ENCODE measurements around the gene PIK3CB.
A peak's percentile ranks its signal among the peaks of the same experiment; 100 is the strongest.
"Not testable (repeated sequence)": the region's sequence is repeated elsewhere in the genome, so short reads cannot be mapped to it uniquely, and the experiment has no call there.

PIK3CB gene

DNA sequence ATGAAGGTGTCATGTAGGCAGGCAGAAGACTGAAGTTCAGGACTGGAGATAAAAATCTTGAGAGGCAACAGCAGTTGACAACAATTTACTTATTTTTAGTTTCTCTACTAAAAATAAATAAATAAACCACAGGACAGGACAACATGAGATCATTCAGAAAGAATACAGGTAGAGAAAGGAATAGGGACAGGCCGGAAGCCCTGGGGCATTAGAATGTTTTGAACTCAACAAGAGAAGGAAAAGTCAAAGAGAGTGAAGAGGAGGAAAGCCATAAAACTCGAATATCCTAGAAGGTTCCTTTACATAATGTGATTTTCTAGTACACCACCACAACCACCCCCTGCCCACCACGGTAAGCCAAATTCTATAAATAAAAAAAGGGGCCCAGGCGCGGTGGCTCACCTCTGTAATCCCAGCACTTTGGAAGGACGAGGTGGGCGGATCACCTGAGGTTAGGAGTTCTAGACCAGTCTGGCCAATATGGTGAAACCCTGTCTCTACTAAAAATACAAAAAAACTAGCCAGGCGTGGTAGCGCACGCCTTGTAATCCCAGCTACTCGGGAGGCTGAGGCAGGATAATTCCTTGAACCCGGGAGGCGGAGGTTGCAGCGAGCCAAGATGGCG lies 4.7 kb downstream of the PIK3CB start:
- no peak overlapping the region for H3K27ac ChIP-seq
- TF ChIP-seq CTCF (IDR thresholded peaks at IDR 0.05) (no peak), ZFX (IDR thresholded peaks at IDR 0.05; ENCODE audit: borderline replicate concordance) (no peak)

GRCh38 chr3:138829097-138829496 lies 5.6 kb downstream of the PIK3CB start:
- TF ChIP-seq CTCF (IDR thresholded peaks at IDR 0.05) (no peak), ZFX (IDR thresholded peaks at IDR 0.05; ENCODE audit: borderline replicate concordance) (no peak)
- no peak overlapping the region for H3K27ac ChIP-seq

DNA sequence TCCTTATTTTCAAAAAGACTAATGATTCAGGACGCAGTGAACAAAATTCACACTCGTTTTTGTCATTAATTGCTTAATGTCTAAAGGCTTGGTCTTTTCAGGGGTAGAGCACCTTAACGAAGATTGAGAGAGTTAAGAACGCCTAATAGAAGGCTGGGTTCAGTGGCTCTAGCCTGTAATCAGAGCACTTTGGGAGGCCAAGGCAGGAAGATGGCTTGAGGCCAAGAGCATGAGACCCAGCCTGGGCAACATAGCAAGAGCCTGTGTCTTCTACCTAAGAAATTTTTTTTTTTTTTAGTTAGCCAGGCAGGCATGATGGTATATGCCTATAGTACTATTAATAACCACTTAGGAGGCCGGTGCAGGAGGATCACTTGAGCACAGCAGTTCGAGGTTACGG lies 7.5 kb downstream of the PIK3CB start:
- H3K27ac ChIP-seq = no peak overlapping the region
- TF ChIP-seq CTCF (IDR thresholded peaks at IDR 0.05) (no peak), ZFX (IDR thresholded peaks at IDR 0.05; ENCODE audit: borderline replicate concordance) (no peak)

DNA sequence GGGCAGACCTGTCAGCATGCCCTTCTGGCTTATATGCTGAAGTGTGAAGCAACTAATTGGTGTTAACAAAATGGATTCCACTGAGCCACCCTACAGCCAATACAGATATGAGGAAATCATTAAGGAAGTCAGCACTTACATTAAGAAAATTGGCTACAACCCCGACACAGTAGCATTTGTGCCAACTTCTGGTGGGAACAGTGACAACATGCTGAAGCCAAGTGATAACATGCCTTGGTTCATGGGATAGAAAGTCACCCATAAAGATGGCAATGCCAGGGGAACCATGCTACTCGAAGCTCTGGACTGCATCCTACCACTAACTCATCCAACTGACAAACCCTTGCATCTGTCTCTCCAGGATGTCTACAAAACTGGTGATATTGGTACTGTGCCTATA lies 9.4 kb downstream of the PIK3CB start:
- TF ChIP-seq CTCF (IDR thresholded peaks at IDR 0.05) = no peak
- no peak for TF ChIP-seq ZFX (IDR thresholded peaks at IDR 0.05; ENCODE audit: borderline replicate concordance)
- H3K27ac ChIP-seq = no peak overlapping the region

- peak overlapping the region; percentile 27; the same call in 1 of the 2 replicates for H3K27ac ChIP-seq
- no peak for TF ChIP-seq CTCF (IDR thresholded peaks at IDR 0.05)
- no peak for TF ChIP-seq ZFX (IDR thresholded peaks at IDR 0.05; ENCODE audit: borderline replicate concordance)
Observed at GRCh38 chr3:138824114-138824506, 10.6 kb downstream of the PIK3CB start.

DNA sequence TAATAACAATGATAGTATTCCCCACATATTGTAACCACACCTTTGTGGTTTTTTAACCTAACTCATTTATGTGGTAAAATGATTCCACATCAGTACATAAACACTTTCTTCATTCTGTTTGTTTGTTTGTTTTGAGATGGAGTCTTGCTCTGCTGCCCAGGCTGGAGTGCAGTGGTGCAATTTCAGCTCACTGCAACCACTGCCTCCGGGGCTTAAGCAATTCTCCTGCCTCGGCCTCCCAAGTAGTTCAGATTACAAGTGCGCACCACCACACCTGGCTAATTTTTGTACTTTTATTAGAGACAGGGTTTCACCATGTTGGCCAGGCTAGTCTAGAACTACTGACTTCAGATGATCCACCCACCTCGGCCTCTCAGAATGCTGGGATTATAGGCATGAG lies 14.3 kb downstream of the PIK3CB start:
- H3K27ac ChIP-seq = not testable (repeated sequence)

DNA sequence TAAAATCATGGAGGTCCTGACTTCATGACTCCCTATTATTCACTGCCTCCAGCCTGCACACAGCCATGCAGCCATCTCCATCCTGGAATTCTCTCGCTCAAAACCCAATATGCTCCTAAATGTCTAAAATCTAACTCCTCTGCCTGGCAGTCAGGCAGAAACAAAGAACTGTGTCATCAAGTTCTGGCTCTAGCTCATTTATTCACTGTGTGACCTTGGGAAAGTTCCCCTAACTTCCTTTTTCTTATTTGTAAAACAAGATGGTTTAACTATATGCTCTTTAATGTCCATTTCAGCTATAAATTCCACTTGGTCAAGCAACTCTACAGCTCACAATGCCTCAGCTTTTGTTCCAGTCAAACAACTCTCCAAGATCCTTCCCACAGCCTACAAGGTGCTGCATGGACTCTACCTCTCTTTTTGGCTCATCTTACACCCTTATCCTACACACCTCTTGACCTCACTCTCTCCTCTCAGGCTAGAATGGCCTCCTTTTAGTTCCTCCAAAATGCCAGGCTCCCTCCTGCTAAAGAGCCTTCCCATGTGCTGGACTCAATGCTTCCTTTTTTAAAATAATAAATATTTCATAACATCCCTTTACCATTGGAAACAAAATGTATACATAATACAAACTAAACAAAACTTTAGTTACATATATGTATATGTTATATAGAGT lies 16.4 kb downstream of the PIK3CB start:
- TF ChIP-seq CTCF (IDR thresholded peaks at IDR 0.05) (no peak), ZFX (IDR thresholded peaks at IDR 0.05; ENCODE audit: borderline replicate concordance) (no peak)
- H3K27ac ChIP-seq = no peak overlapping the region

Measured in 22Rv1 (cell line).